NCI-H2171 (cell line): ENCODE measurements around the gene WFIKKN2.
"Not testable (repeated sequence)": the region's sequence is repeated elsewhere in the genome, so short reads cannot be mapped to it uniquely, and the experiment has no call there.

Experiments used
- DNase-seq: peaks from one replicate; lab custom pipeline; 2025; lab: John Stamatoyannopoulos, UW

The WFIKKN2 gene, protein sequence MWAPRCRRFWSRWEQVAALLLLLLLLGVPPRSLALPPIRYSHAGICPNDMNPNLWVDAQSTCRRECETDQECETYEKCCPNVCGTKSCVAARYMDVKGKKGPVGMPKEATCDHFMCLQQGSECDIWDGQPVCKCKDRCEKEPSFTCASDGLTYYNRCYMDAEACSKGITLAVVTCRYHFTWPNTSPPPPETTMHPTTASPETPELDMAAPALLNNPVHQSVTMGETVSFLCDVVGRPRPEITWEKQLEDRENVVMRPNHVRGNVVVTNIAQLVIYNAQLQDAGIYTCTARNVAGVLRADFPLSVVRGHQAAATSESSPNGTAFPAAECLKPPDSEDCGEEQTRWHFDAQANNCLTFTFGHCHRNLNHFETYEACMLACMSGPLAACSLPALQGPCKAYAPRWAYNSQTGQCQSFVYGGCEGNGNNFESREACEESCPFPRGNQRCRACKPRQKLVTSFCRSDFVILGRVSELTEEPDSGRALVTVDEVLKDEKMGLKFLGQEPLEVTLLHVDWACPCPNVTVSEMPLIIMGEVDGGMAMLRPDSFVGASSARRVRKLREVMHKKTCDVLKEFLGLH

DNA sequence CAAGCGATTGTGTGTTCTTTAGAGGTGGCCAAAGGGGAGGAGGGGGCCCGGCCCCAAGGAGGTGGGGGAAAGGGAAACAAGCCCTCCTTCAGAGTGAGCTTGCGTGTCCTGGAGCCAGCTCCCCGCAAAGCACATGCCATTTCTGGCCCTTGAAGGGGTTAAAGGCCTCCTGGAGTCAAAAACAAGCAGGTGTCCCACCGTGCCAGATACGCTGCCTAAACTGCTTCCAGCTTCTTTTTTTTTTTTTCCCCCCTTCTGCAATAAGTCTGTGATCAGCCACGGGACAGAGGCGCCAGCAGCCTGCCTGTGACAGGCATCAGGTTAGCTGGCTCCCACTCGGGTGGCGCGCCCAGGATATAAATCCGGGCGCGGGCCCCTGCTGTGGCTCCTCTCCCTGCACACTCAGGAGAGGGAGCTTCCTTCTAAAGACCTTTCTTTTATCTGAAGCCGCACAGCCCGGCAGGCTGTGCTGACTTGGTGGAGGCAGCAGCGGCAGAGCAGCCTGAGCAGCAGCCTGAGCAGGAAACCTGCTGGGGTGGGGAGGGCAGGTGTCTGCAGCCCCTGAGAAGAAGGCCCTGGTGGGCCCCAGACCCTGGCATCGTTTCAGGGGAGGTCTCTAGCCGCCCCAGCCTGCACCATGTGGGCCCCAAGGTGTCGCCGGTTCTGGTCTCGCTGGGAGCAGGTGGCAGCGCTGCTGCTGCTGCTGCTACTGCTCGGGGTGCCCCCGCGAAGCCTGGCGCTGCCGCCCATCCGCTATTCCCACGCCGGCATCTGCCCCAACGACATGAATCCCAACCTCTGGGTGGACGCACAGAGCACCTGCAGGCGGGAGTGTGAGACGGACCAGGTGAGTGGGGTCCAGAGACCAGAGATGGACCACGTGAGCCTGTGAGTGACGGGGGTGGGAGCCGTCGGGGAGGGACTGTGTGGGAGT lies at the start of gene WFIKKN2:
WFIKKN2 (plus strand) TSS at position 286 of the 934 bp plus-strand sequence; CDS start at position 638, 352 bp downstream.
- DNase-seq: peak; percentile 38

DNA sequence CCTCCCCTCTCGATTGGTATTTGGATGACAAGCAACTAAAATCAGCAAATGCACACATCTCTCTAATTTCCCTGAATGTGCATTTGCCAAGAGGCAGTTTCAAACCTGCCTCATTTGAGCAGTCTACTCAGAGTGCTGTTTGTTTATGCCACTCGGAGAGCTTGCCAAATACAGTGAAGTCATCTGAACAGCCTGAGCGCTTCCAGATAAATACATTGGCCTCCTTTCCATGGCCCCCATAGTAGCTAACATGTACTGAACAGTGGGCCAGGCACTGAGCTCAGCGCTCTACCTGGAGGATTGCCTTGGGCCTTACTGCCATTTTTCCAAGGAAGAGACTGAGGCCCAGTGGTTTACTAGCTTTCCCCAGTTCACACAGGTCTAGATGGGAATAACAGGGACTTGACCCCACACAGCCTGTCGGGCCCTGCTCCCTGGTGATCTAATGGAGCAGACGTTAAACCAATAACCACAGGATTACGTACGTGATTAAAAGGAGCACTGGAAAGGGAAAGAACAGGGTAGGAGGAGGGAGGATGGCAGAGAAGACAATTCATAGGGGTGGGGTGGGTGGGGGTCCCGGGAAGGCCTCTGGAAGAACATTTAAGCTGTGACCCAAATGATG lies 49.3 kb upstream of the WFIKKN2 start:
- DNase-seq: no peak

DNA sequence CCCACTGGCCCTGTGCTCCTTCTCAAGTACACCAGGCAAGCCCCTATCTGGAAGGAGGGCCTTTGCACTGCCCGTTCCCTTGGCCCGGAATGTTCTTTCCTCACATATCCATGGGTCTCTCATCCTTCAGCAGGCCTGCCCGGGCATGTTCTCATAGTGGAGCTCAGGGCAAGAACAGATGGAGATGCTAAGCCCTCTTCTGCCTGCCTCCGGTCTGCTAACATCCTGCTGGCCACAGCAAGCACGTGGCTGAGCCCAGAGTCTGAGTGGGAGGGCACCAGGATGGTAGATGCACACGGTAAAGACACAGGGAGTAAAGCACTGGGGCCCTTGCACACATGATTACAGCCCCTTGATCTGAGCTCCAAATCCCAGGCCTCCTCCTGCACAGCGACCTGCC lies 48.3 kb upstream of the WFIKKN2 start:
- DNase-seq: peak; percentile 20

- no peak for DNase-seq
Measured at GRCh38 chr17:50790618-50791017, 44.8 kb upstream of the WFIKKN2 start.

DNA sequence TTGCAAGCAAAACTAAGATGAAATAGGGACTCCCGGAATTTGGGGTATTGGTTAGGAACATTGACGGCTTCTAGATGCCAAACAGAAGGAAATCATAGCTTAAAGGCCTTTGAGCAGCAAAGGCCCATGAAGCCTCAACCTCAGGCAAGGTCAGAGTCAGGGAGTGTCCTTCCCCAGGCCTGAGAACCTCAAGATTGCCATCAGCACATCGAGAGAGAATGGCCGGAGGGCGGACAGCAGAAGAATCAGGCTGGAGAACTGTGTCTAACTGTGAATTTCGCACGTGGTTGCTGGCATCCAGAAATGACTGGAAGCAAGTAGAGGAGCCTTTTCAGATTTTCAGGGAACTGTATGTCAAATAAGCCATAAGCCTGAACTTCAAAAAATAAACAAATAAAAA lies 43.3 kb upstream of the WFIKKN2 start:
- DNase-seq: no peak

DNA sequence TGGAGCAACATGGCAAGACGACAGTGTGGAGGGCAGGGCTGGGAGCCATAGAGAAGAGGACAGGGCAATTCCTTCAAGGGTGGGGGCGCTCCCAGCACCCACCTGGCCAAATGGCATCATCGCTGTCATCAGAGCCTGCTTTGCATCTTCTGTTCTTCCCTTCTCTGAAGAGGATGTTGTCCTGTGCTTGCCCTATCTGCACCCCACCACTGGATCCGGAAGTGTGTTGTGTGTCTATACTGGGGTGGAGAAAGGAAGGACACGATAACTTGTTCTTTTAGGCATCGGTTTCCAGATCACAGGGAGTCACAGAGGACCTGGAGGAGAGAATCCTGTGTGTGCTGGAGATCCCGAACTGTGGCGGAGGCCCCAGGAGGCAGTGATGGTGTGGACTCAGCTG lies 42.4 kb upstream of the WFIKKN2 start:
- no peak for DNase-seq

DNA sequence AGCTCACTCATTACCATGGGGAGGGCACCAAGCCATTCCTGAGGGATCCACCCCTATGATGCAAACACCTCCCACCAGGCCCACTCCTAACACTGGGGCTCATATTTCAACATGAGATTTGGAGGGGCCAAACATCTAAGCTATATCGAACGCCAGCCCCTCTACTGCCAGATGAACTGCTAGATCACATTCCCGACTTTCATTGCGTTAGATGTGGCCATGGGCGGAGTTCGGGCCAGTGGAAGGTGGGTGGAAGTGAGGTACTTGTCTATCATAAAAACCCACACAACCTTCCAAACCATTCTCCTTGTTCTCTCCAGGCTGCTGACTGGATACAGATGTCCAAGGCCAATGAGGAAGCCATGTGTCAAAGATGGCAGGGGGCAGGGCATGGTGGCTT lies 41.0 kb upstream of the WFIKKN2 start:
- no peak for DNase-seq

GRCh38 chr17:50797135-50797810 lies 38.1 kb upstream of the WFIKKN2 start:
- no peak for DNase-seq

DNA sequence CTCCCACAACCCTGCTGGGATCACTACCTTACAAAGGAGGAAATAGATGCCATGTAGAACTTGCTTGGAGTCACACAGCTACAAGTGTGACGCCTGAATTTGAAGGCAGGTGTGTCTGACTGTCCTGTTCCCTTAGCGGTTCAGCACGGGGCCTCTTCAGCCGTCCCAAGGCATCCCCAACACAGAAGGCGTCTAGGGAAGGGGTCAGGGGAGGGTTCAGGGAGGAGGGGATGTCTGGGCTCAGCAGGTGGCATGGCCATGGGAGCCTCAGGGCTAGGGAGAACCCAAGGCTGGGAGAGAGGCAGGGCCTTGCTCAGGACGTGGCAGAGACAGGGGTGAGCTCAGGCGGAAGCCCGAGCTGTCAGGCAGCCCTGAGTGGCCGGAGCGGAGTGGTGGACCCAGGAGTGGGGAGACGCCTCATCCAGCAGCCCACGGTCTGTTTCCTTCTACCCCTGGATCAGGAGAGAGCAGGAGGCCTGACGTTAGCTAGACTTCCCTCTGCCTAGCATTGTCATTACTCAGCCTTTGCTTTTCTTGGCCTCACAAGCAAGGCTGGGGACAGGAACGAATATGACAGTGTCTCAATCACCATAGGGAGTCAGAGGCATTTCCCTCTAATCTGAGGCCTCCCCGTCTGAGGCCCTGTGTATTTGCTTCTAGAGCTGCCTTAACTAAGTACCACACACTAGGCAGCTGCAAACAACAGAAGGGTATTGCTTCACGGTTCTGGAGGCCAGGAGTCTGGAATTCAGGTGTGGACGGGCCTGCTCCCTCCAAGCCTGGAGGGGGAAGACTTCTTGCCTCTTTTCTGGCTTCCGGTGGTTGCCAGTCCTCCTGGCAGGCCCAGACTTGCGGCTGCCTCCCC lies 36.7 kb upstream of the WFIKKN2 start:
- DNase-seq: peak; percentile 52

GRCh38 chr17:50799582-50799981 lies 35.8 kb upstream of the WFIKKN2 start:
- DNase-seq: no peak

DNA sequence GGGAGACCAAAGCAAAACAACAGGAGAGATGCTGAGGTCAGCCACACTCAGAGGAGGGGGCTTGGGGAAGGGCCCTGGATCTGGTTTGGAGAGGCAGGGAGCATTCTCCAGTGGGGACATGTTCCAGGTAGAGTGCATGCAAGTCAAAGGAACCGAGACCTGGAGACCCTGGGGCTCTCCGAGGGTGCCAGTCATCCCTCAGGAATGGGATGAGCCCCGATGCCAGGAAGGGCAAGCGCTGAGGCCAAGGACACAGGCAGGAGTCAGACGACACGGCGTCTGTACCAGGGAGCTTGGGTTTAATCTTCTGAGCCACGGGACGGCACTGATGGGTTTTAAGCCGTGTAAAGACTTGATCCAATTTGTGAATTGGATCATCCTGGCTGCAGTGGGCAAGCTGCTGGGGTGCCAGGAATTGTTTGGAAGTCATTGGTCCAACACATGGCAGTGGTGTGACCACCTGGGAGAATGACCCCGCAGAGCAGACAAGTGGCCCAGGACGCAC lies 35.1 kb upstream of the WFIKKN2 start:
- DNase-seq: no peak

DNA sequence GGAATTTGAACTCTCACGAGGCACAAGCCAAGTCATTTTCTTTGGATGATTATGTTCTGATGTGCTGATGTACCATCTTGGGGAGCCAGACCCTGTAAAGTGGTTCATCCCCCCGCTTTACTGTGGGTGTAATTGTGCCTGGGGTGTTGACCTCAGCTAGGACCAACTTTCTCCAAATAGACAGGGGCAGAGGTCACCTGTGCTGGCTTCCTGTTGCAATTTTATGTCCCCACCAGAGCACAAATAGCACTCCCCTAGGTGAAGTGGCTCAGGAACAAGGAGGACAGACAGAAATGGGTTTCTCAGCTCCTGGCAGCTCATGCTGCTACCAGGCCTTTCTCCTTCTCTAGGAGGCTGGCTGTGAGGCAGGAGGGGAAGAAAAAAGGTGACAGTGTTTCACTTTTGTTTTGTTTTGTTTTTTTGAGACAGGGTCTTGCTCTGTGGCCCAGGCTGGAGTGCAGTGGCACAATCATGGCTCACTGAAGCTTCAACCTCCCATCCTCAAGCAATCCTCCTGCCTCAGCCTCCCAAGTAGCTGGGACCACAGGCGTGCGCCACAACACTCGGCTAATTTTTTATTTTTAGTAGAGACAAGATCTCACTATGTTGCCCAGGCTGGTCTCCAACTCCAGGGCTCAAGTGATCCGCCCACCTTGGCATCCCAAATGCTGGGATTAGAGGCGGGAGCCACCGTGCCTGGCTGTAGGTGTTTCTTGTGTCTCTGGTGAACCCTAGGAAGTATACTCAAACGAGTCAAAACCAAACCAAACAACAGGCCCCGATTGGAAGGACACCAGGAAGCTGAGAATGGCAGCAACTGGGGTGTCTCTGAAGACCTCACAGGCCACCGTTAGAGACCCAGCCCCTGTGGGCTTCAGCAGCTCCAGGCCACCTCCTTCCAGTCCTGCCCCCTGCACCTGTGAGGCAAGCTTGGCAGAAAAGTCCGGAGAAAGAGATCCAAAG lies 32.5 kb upstream of the WFIKKN2 start:
- no peak for DNase-seq

DNA sequence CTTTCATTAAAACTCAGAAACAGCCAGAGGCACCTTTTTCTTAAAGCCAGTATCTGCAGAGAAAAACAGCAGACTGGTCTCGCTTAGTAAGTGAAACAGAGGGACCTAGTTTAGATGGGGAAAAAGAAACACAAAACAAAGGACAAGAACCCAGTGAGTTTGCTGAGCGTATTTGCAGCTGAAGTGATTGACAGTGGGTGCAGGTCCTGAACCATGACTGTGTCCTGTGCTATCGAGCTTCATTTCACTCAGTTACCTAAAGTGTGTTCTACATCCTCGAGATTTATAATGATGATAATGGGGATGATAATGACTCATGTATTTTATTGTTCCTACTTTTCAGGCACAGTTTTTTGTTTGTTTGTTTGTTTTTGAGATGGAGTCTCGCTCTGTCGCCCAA lies 31.7 kb upstream of the WFIKKN2 start:
- DNase-seq: no peak

GRCh38 chr17:50804749-50805475 lies 30.5 kb upstream of the WFIKKN2 start:
- DNase-seq: not testable (repeated sequence)

GRCh38 chr17:50805486-50805885 lies 29.9 kb upstream of the WFIKKN2 start:
- no peak for DNase-seq

DNA sequence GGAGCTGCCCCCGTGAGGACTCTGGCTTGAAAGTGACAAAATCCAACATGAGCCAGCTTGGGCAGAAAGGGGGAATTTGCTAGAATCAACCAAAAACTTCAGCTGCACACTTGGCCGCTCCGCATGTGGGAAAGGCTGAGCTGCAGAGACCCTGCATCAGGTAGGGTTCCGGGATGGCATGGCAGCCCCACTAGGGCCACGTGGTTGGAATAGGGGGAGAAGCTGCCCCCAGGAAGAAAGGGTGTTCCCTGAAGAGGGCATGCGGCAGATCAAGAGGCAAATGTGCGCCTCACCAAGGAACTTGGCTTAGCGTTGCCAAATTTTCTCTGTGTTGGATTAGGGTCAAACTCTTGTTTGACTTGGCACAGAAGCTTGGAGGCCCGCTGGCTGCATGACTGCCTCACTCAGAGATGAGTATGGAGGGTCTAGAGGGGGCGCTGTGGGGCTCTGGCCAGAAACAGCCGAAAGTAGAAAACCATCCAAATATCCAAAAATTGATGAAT lies 29.2 kb upstream of the WFIKKN2 start:
- DNase-seq: no peak

DNA sequence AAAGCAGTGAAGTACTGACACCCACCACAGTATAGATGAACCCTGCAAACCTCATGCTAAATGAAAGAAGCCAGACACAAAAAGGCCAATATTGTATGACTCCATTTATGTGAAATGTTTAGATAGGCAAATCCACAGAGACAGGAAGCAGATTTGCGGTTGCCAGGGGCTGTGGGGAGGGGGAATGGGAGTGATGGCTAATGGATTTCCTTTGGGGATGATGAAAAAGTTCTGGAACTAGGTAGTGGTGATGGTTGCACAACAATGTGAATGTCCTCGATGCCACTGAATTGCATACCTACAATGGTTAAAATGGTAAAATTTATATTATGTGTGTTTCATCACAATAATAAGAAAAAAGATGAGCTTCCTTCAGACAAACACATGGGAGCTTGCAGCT lies 28.4 kb upstream of the WFIKKN2 start:
- DNase-seq: no peak

- no peak for DNase-seq
Measured at GRCh38 chr17:50807675-50808074, 27.7 kb upstream of the WFIKKN2 start.
